Stimulated activated CD8-positive, alpha-beta memory T cell treated with anti-CD3 and anti-CD28 coated beads, Interleukin-4, amount 100 ng/mL, for 48 hours (primary cell): ENCODE measurements around the gene HERC3.
"Not testable (repeated sequence)": the region's sequence is repeated elsewhere in the genome, so short reads cannot be mapped to it uniquely, and the experiment has no call there.

Experiments
- DNase-seq: peaks from one replicate; pipeline ENCODE4 v3.0.0-alpha.2; 2020

HERC3 gene

GRCh38 chr4:88609794-88610193 lies 17.5 kb downstream of the HERC3 start:
- not testable (repeated sequence) for DNase-seq

- no peak for DNase-seq
Measured at GRCh38 chr4:88610771-88611170, 18.5 kb downstream of the HERC3 start.

GRCh38 chr4:88613417-88613875 lies 21.2 kb downstream of the HERC3 start:
- DNase-seq, result no peak

GRCh38 chr4:88614058-88614457 lies 21.8 kb downstream of the HERC3 start:
- no peak for DNase-seq

- DNase-seq, result no peak
Measured at GRCh38 chr4:88616275-88617150, 24.2 kb downstream of the HERC3 start.

- DNase-seq, result no peak
Measured at GRCh38 chr4:88618782-88619485, 26.7 kb downstream of the HERC3 start.

GRCh38 chr4:88619971-88620370 lies 27.7 kb downstream of the HERC3 start:
- no peak for DNase-seq

GRCh38 chr4:88621763-88622327 lies 29.6 kb downstream of the HERC3 start:
- no peak for DNase-seq

- no peak for DNase-seq
Measured at GRCh38 chr4:88623097-88623496, 30.8 kb downstream of the HERC3 start.

GRCh38 chr4:88628746-88629145 lies 36.5 kb downstream of the HERC3 start:
- no peak for DNase-seq

- no peak for DNase-seq
Measured at GRCh38 chr4:88629826-88630225, 37.5 kb downstream of the HERC3 start.

GRCh38 chr4:88630756-88631155 lies 38.5 kb downstream of the HERC3 start:
- no peak for DNase-seq

GRCh38 chr4:88643932-88644331 lies 51.7 kb downstream of the HERC3 start:
- DNase-seq, result no peak

- no peak for DNase-seq
Measured at GRCh38 chr4:88645994-88646393, 53.7 kb downstream of the HERC3 start.

- no peak for DNase-seq
Measured at GRCh38 chr4:88646528-88647280, 54.4 kb downstream of the HERC3 start.

GRCh38 chr4:88649716-88650115 lies 57.4 kb downstream of the HERC3 start:
- DNase-seq, result no peak

- DNase-seq, result no peak
Measured at GRCh38 chr4:88653371-88653946, 61.2 kb downstream of the HERC3 start.

GRCh38 chr4:88655226-88655625 lies 62.9 kb downstream of the HERC3 start:
- no peak for DNase-seq

GRCh38 chr4:88659055-88659889 lies 67.0 kb downstream of the HERC3 start:
- no peak for DNase-seq

- DNase-seq, result no peak
Measured at GRCh38 chr4:88659890-88660208, 67.6 kb downstream of the HERC3 start.

- no peak for DNase-seq
Measured at GRCh38 chr4:88660446-88661294, 68.4 kb downstream of the HERC3 start.
